Activated B cell treated with CpG ODN at 0.5 μM for 24 hours (primary cell): ENCODE results near the gene ADAMTS6. TPM values are rescaled to one million over a fixed set of nuclear protein-coding genes. Genes with fewer than 3 reads are reported as not detected.

ENCODE experiments used
- ATAC-seq: fragments of 200-7000 bp; cut with Tn5 transposase; one replicate; pipeline ENCODE4 v1.10.0; 2021; ENCODE audit warnings: low read depth, mild to moderate bottlenecking, moderate library complexity
- CTCF ChIA-PET: fragments of 350-600 bp; sonication (Branson Sonifier 250); formaldehyde crosslinking; loops from one replicate; lab custom pipeline; 2021; ENCODE audit warnings: antibody characterized with exemption; lab: Charles Lee
- POLR2A ChIA-PET: fragments of 350-600 bp; sonication (Branson Sonifier 250); formaldehyde crosslinking; loops from one replicate; lab custom pipeline; 2021; ENCODE audit warnings: antibody characterized with exemption; lab: Charles Lee
- DNase-seq: peaks from one replicate; pipeline ENCODE4 v3.0.0; 2022
- H3K27ac Mint-ChIP-seq: one replicate; pipeline ENCODE4 v1.8.0; 2020; ENCODE audit warnings: mixed read lengths
- H3K27me3 Mint-ChIP-seq: one replicate; pipeline ENCODE4 v1.8.0; 2021; ENCODE audit warnings: mixed read lengths
- H3K36me3 Mint-ChIP-seq: one replicate; pipeline ENCODE4 v1.8.0; 2021; ENCODE audit warnings: low read depth, mixed read lengths
- H3K4me1 Mint-ChIP-seq: one replicate; pipeline ENCODE4 v1.8.0; 2021; ENCODE audit warnings: mixed read lengths
- H3K4me3 Mint-ChIP-seq: one replicate; pipeline ENCODE4 v1.8.0; 2020; ENCODE audit warnings: mild to moderate bottlenecking, mixed read lengths
- H3K9me3 Mint-ChIP-seq: one replicate; pipeline ENCODE4 v1.8.0; 2020; ENCODE audit warnings: mixed read lengths
- CTCF ChIP-seq: fragments of 200-600 bp; IDR thresholded peaks from one replicate; pipeline ENCODE4 v1.8.0; 2022; ENCODE audit warnings: antibody characterized with exemption, mild to moderate bottlenecking
- intact Hi-C: fragments of 100-400 bp; cut with micrococcal nuclease; formaldehyde crosslinking; loops from one replicate; pipeline ENCODE4 v1.15.1; 2024
- total RNA-seq: library from RNA; stranded (reverse); gene quantifications from 2 replicates; pipeline ENCODE4 v1.2.3, GENCODE V29; 2022

The ADAMTS6 gene
- total RNA-seq, 1 donor from 2014 or later: 3.2 TPM

GRCh38 chr5:65307088-65307487 is 174.6 kb downstream of the ADAMTS6 start:
- no peak for ATAC-seq
- H3K9me3 Mint-ChIP-seq: no peaks in the 10 kb centered on the region
- H3K27ac Mint-ChIP-seq: no peak overlapping the region
- no peak for TF ChIP-seq CTCF
- no peak overlapping the region for H3K4me3 Mint-ChIP-seq
- intact Hi-C loops: no loop called here
- H3K4me1 Mint-ChIP-seq: no peaks in the 10 kb centered on the region
- CTCF ChIA-PET: no interaction called here
- POLR2A ChIA-PET: no interaction called here
- H3K27me3 Mint-ChIP-seq: no peaks in the 10 kb centered on the region
- no peak for DNase-seq
- H3K36me3 Mint-ChIP-seq: no peaks in the 10 kb centered on the region

- TF ChIP-seq CTCF: no peak
- ChIA-PET POLR2A (no interaction called here), CTCF (no interaction called here)
- intact Hi-C loops: no loop called here
- ATAC-seq: no peak
- H3K27me3 Mint-ChIP-seq: no peaks in the 10 kb centered on the region
- no peak overlapping the region for H3K4me3 Mint-ChIP-seq
- no peak for DNase-seq
- H3K36me3 Mint-ChIP-seq: no peaks in the 10 kb centered on the region
- H3K4me1 Mint-ChIP-seq: no peaks in the 10 kb centered on the region
- H3K9me3 Mint-ChIP-seq: no peaks in the 10 kb centered on the region
- H3K27ac Mint-ChIP-seq: no peak overlapping the region
Measured at GRCh38 chr5:65305913-65306312, 175.8 kb downstream of the ADAMTS6 start.

GRCh38 chr5:65299861-65300260 is 181.9 kb downstream of the ADAMTS6 start:
- no peak for TF ChIP-seq CTCF
- POLR2A ChIA-PET: no interaction called here
- no peaks in the 10 kb centered on the region for H3K27me3 Mint-ChIP-seq
- intact Hi-C loops: no loop called here
- no peaks in the 10 kb centered on the region for H3K4me1 Mint-ChIP-seq
- CTCF ChIA-PET: no interaction called here
- H3K9me3 Mint-ChIP-seq: no peaks in the 10 kb centered on the region
- no peak overlapping the region for H3K4me3 Mint-ChIP-seq
- peaks cover 3% of the 10 kb centered on the region for H3K36me3 Mint-ChIP-seq
- no peak for ATAC-seq
- no peak overlapping the region for H3K27ac Mint-ChIP-seq
- DNase-seq: no peak

GRCh38 chr5:65296067-65296466 is 185.7 kb downstream of the ADAMTS6 start:
- no peak for TF ChIP-seq CTCF
- H3K27me3 Mint-ChIP-seq: no peaks in the 10 kb centered on the region
- no peaks in the 10 kb centered on the region for H3K4me1 Mint-ChIP-seq
- H3K36me3 Mint-ChIP-seq: peaks cover 3% of the 10 kb centered on the region
- intact Hi-C loops: no loop called here
- H3K4me3 Mint-ChIP-seq: no peak overlapping the region
- no peaks in the 10 kb centered on the region for H3K9me3 Mint-ChIP-seq
- POLR2A ChIA-PET: no interaction called here
- CTCF ChIA-PET: no interaction called here
- no peak overlapping the region for H3K27ac Mint-ChIP-seq
- ATAC-seq (no peak), DNase-seq (no peak)

GRCh38 chr5:65292196-65292595 is 189.5 kb downstream of the ADAMTS6 start:
- ChIA-PET POLR2A (no interaction called here), CTCF (no interaction called here)
- no peak overlapping the region for H3K4me3 Mint-ChIP-seq
- H3K4me1 Mint-ChIP-seq: no peaks in the 10 kb centered on the region
- DNase-seq (no peak), ATAC-seq (no peak)
- H3K27me3 Mint-ChIP-seq: no peaks in the 10 kb centered on the region
- intact Hi-C loops: no loop called here
- H3K9me3 Mint-ChIP-seq: no peaks in the 10 kb centered on the region
- H3K36me3 Mint-ChIP-seq: no peaks in the 10 kb centered on the region
- H3K27ac Mint-ChIP-seq: no peak overlapping the region
- TF ChIP-seq CTCF: no peak
